IPS DF 19.7 (cell line): ENCODE data around the gene GOLGA7B.

Source experiments
- DNase-seq: peaks from one replicate; pipeline ENCODE4 v3.0.0-alpha.2; 2013; ENCODE audit warnings: low read depth, low spot score

The GOLGA7B gene

GRCh38 chr10:97894092-97894491 lies 44.4 kb downstream of the GOLGA7B start:
- no peak for DNase-seq

GRCh38 chr10:97895084-97895483 lies 45.4 kb downstream of the GOLGA7B start:
- no peak for DNase-seq

GRCh38 chr10:97895915-97896314 lies 46.3 kb downstream of the GOLGA7B start:
- no peak for DNase-seq

- DNase-seq: no peak
These were observed 47.2 kb downstream of the GOLGA7B start for GRCh38 chr10:97896756-97897358.

GRCh38 chr10:97898429-97898828 lies 48.8 kb downstream of the GOLGA7B start:
- no peak for DNase-seq

- no peak for DNase-seq
These were observed 51.7 kb downstream of the GOLGA7B start for GRCh38 chr10:97901381-97901780.

- no peak for DNase-seq
These were observed 53.7 kb downstream of the GOLGA7B start for GRCh38 chr10:97903128-97904017.

- no peak for DNase-seq
These were observed 54.4 kb downstream of the GOLGA7B start for GRCh38 chr10:97904018-97904381.

GRCh38 chr10:97904576-97904975 lies 54.9 kb downstream of the GOLGA7B start:
- no peak for DNase-seq

GRCh38 chr10:97905276-97905675 lies 55.6 kb downstream of the GOLGA7B start:
- DNase-seq: no peak

GRCh38 chr10:97907211-97907610 lies 57.6 kb downstream of the GOLGA7B start:
- no peak for DNase-seq

- DNase-seq: no peak
These were observed 58.2 kb downstream of the GOLGA7B start for GRCh38 chr10:97907830-97908229.

GRCh38 chr10:97910661-97911060 lies 61.0 kb downstream of the GOLGA7B start:
- no peak for DNase-seq

GRCh38 chr10:97911217-97911616 lies 61.6 kb downstream of the GOLGA7B start:
- DNase-seq: no peak

GRCh38 chr10:97913193-97913592 lies 63.5 kb downstream of the GOLGA7B start:
- no peak for DNase-seq

GRCh38 chr10:97913614-97914013 lies 64.0 kb downstream of the GOLGA7B start:
- no peak for DNase-seq

GRCh38 chr10:97914171-97914836 lies 64.7 kb downstream of the GOLGA7B start:
- DNase-seq: no peak

GRCh38 chr10:97914837-97915211 lies 65.2 kb downstream of the GOLGA7B start:
- DNase-seq: no peak

- no peak for DNase-seq
These were observed 65.9 kb downstream of the GOLGA7B start for GRCh38 chr10:97915346-97916131.

- DNase-seq: no peak
These were observed 66.9 kb downstream of the GOLGA7B start for GRCh38 chr10:97916586-97916985.

- DNase-seq: no peak
These were observed 69.4 kb downstream of the GOLGA7B start for GRCh38 chr10:97919012-97919411.

GRCh38 chr10:97920865-97921264 lies 71.2 kb downstream of the GOLGA7B start:
- DNase-seq: no peak
